IMR-90 (cell line): ENCODE measurements around the gene RRAGD. TPM values are rescaled to one million over a fixed set of nuclear protein-coding genes. Genes with fewer than 3 reads are reported as not detected.

Source experiments
- ATAC-seq: fragments of 200-7000 bp; cut with Tn5 transposase; 2 replicates; pipeline ENCODE4 v1.9.1; 2020; ENCODE audit warnings: low read depth, mild to moderate bottlenecking, moderate library complexity
- BruUV-seq: library from RNA; stranded (reverse); fragments of 400-500 nt; replicated peaks from 2 replicates; lab custom pipeline; 2021; lab: Mats Ljungman, UMichigan
- CTCF ChIA-PET: fragments of 300-600 bp; formaldehyde crosslinking; extraction: SDS; loops from one replicate; lab custom pipeline; 2021; ENCODE audit warnings: antibody characterized with exemption; lab: Yijun Ruan, JAX
- POLR2A ChIA-PET: fragments of 300-600 bp; sonication (Branson Sonifier 250); formaldehyde crosslinking; loops from one replicate; lab custom pipeline; 2022; ENCODE audit warnings: antibody characterized with exemption; ENCODE audit not compliant: unreplicated experiment; lab: Charles Lee
- DNase-seq: peaks from one replicate; pipeline ENCODE4 v3.0.0; 2013
- H2AFZ ChIP-seq: replicated peaks from 2 replicates; pipeline ENCODE3; 2013; ENCODE audit warnings: low read length, mild to moderate bottlenecking; ENCODE audit not compliant: poor library complexity
- H2AK5ac ChIP-seq: 2 replicates; pipeline ENCODE4 v1.6.1; 2013; ENCODE audit warnings: low read depth, low read length, inconsistent platforms
- H2AK9ac ChIP-seq: replicated peaks from 2 replicates; pipeline ENCODE3; 2013; ENCODE audit warnings: mild to moderate bottlenecking, low read depth, low read length, moderate library complexity; ENCODE audit not compliant: poor library complexity
- H2BK120ac ChIP-seq: 2 replicates; pipeline ENCODE4 v1.6.1; 2013; ENCODE audit warnings: low read depth, low read length, inconsistent platforms
- H2BK15ac ChIP-seq: 3 replicates; pipeline ENCODE4 v1.6.1; 2013; ENCODE audit warnings: low read depth, low read length, inconsistent platforms
- H2BK20ac ChIP-seq: 2 replicates; pipeline ENCODE4 v1.6.1; 2013; ENCODE audit warnings: low read depth, mild to moderate bottlenecking, inconsistent platforms, low read length, moderate library complexity
- H2BK5ac ChIP-seq: 2 replicates; pipeline ENCODE4 v1.6.1; 2013; ENCODE audit warnings: mild to moderate bottlenecking, low read depth, low read length, inconsistent platforms; ENCODE audit not compliant: poor library complexity, severe bottlenecking
- H3K14ac ChIP-seq: replicated peaks from 2 replicates; pipeline ENCODE4 v1.6.1; 2013; ENCODE audit warnings: low read depth, low read length, inconsistent platforms
- H3K18ac ChIP-seq: 2 replicates; pipeline ENCODE4 v1.6.1; 2013; ENCODE audit warnings: low read depth, low read length, control low read depth
- H3K23ac ChIP-seq: 2 replicates; pipeline ENCODE4 v1.6.1; 2013; ENCODE audit warnings: low read depth, low read length, inconsistent platforms
- H3K27ac ChIP-seq: 2 replicates; pipeline ENCODE4 v1.5.1; 2013; ENCODE audit warnings: mild to moderate bottlenecking, control low read depth, low read length; ENCODE audit not compliant: insufficient read depth
- H3K27me3 ChIP-seq: 2 replicates; pipeline ENCODE4 v1.6.1; 2013; ENCODE audit warnings: low read length; ENCODE audit not compliant: control insufficient read depth, insufficient read depth
- H3K36me3 ChIP-seq: 2 replicates; pipeline ENCODE4 v1.6.1; 2013; ENCODE audit warnings: low read length, mixed read lengths; ENCODE audit not compliant: control insufficient read depth, insufficient read depth
- H3K4ac ChIP-seq: 2 replicates; pipeline ENCODE4 v1.6.1; 2013; ENCODE audit warnings: low read depth, low read length, inconsistent platforms
- H3K4me1 ChIP-seq: 2 replicates; pipeline ENCODE4 v1.6.1; 2013; ENCODE audit warnings: low read length, mixed read lengths; ENCODE audit not compliant: control insufficient read depth, insufficient read depth
- H3K4me2 ChIP-seq: 2 replicates; pipeline ENCODE4 v1.6.1; 2013; ENCODE audit warnings: low read depth, mild to moderate bottlenecking, control low read depth, low read length, moderate library complexity
- H3K4me3 ChIP-seq: 2 replicates; pipeline ENCODE4 v1.5.1; 2013; ENCODE audit warnings: low read depth, mild to moderate bottlenecking, control low read depth, low read length, moderate library complexity; ENCODE audit not compliant: insufficient read depth
- H3K56ac ChIP-seq: 2 replicates; pipeline ENCODE4 v1.6.1; 2013; ENCODE audit warnings: low read length, inconsistent platforms; ENCODE audit not compliant: insufficient read depth; ENCODE audit errors: extremely low read depth
- H3K79me1 ChIP-seq, 2 experiments: 2 replicates each; pipeline ENCODE4 v1.6.1; 2013; ENCODE audit warnings: low read length in 2 of 2, inconsistent platforms in 1 of 2, low read depth in 1 of 2
- H3K9ac ChIP-seq: 2 replicates; pipeline ENCODE4 v1.6.1; 2013; ENCODE audit warnings: low read depth, low read length, control low read depth
- H3K9me1 ChIP-seq: 2 replicates; pipeline ENCODE4 v1.6.1; 2013; ENCODE audit warnings: low read length, inconsistent platforms; ENCODE audit not compliant: insufficient read depth
- H3K9me3 ChIP-seq: 2 replicates; pipeline ENCODE4 v1.6.1; 2013; ENCODE audit warnings: low read length; ENCODE audit not compliant: control insufficient read depth, insufficient read depth
- H4K20me1 ChIP-seq: 2 replicates; pipeline ENCODE4 v1.6.1; 2013; ENCODE audit warnings: low read length, inconsistent platforms; ENCODE audit not compliant: insufficient read depth
- H4K5ac ChIP-seq: 2 replicates; pipeline ENCODE4 v1.6.1; 2013; ENCODE audit warnings: mild to moderate bottlenecking, low read depth, low read length, control low read depth
- H4K8ac ChIP-seq, 2 experiments: 2 replicates each; pipeline ENCODE4 v1.6.1; 2013; ENCODE audit warnings: low read depth in 2 of 2, low read length in 2 of 2, control low read depth in 1 of 2, inconsistent platforms in 1 of 2
- H4K91ac ChIP-seq: 2 replicates; pipeline ENCODE4 v1.6.1; 2013; ENCODE audit warnings: low read depth, low read length, inconsistent platforms; ENCODE audit not compliant: insufficient read depth
- BHLHE40 ChIP-seq: fragments of 150-350 bp; IDR thresholded peaks from 2 replicates; pipeline ENCODE4 v1.6.1; 2016; ENCODE audit warnings: mild to moderate bottlenecking, low read depth, low read length
- CEBPB ChIP-seq: IDR thresholded peaks from 2 replicates; pipeline ENCODE4 v1.6.1; 2012; ENCODE audit warnings: low read depth, low read length, improper control_type of control experiment
- CHD1 ChIP-seq: IDR thresholded peaks from 2 replicates; pipeline ENCODE4 v1.6.1; 2012; ENCODE audit warnings: low read depth, low read length, improper control_type of control experiment
- CTCF ChIP-seq: conservative IDR thresholded peaks from 2 replicates; pipeline ENCODE4 v1.5.1; 2012; ENCODE audit warnings: mild to moderate bottlenecking, low read depth, low read length, improper control_type of control experiment
- ELK1 ChIP-seq: fragments of 150-350 bp; IDR thresholded peaks from 2 replicates; pipeline ENCODE4 v1.6.1; 2016; ENCODE audit warnings: low read depth, mild to moderate bottlenecking, low read length, moderate library complexity, borderline replicate concordance
- FOS ChIP-seq: fragments of 150-350 bp; IDR thresholded peaks from 2 replicates; pipeline ENCODE4 v1.6.1; 2016; ENCODE audit warnings: low read depth, low read length
- MAFK ChIP-seq: IDR thresholded peaks from 2 replicates; pipeline ENCODE4 v1.6.1; 2012; ENCODE audit warnings: low read depth, low read length, improper control_type of control experiment
- MXI1 ChIP-seq: IDR thresholded peaks from 2 replicates; pipeline ENCODE4 v1.6.1; 2012; ENCODE audit warnings: low read depth, mild to moderate bottlenecking, low read length, moderate library complexity, borderline replicate concordance
- NFE2L2 ChIP-seq: fragments of 150-350 bp; IDR thresholded peaks from 2 replicates; pipeline ENCODE4 v1.6.1; 2016; ENCODE audit warnings: low read depth, mild to moderate bottlenecking, low read length
- POLR2A ChIP-seq: IDR thresholded peaks from 2 replicates; pipeline ENCODE4 v1.6.1; 2012; ENCODE audit warnings: mild to moderate bottlenecking, low read depth, low read length
- RCOR1 ChIP-seq: IDR thresholded peaks from 2 replicates; pipeline ENCODE4 v1.6.1; 2012; ENCODE audit warnings: mild to moderate bottlenecking, low read length, improper control_type of control experiment; ENCODE audit not compliant: insufficient replicate concordance
- RFX5 ChIP-seq: IDR thresholded peaks from 2 replicates; pipeline ENCODE4 v1.8.0; 2012; ENCODE audit warnings: low read depth, mild to moderate bottlenecking, low read length, moderate library complexity
- SMC3 ChIP-seq: fragments of 150-350 bp; IDR thresholded peaks from 2 replicates; pipeline ENCODE4 v1.6.1; 2016; ENCODE audit warnings: low read depth, mild to moderate bottlenecking, antibody characterized with exemption, low read length, moderate library complexity
- USF2 ChIP-seq: fragments of 150-350 bp; IDR thresholded peaks from 2 replicates; pipeline ENCODE4 v1.6.1; 2017; ENCODE audit warnings: mild to moderate bottlenecking, antibody characterized with exemption, low read length, low read depth
- dilution Hi-C: fragments of 300-500 bp; cut with HindIII; formaldehyde crosslinking; loops from one replicate; pipeline ENCODE4 v1.14.3; 2018; ENCODE audit warnings: low sequenced_read_pairs; ENCODE audit not compliant: unreplicated experiment
- in situ Hi-C: fragments of 300-500 bp; cut with MboI; formaldehyde crosslinking; loops from 3 replicates; pipeline ENCODE4 v1.14.3; 2019; ENCODE audit warnings: low sequenced_read_pairs, inconsistent platforms, mixed read lengths
- intact Hi-C: fragments of 100-400 bp; cut with micrococcal nuclease; formaldehyde crosslinking; loops from 2 replicates; pipeline ENCODE4 v1.10.0; 2022
- polyA plus RNA-seq, 3 experiments: library from polyadenylated mRNA; depleted of rRNA; stranded (reverse); fragments of >200 nt; gene quantifications; 2 replicates each; pipeline ENCODE4 v1.2.3, GENCODE V29; 2012; ENCODE audit warnings: low replicate concordance in 1 of 3
- total RNA-seq: library from RNA; depleted of rRNA; stranded (reverse); fragments of >200 nt; gene quantifications from 2 replicates; pipeline ENCODE4 v1.2.3, GENCODE V29; 2012

Gene RRAGD
- total and polyA plus RNA-seq, 2 of the 4 experiments (the other 2 are of a cell fraction) = not detected

- Histone ChIP-seq H2BK20ac (no peak overlapping the region), H3K4me1 (peaks cover 4% of the 10 kb centered on the region; the same call in 1 of the 2 replicates), H3K4ac (no peak overlapping the region), H2BK120ac (no peak overlapping the region), H4K20me1 (peaks cover 9% of the 10 kb centered on the region; the same call in 1 of the 2 replicates), H3K9ac (no peak overlapping the region), H2BK5ac (no peak overlapping the region), H3K9me1 (peaks cover 3% of the 10 kb centered on the region; the same call in 1 of the 2 replicates), H3K18ac (no peak overlapping the region), H4K5ac (no peak overlapping the region), H2BK15ac (no peak overlapping the region), H3K14ac (no peak overlapping the region), H3K27me3 (no peaks in the 10 kb centered on the region), H4K8ac (no peak overlapping the region), H3K36me3 (peaks cover 7% of the 10 kb centered on the region), H2AK9ac (no peak overlapping the region), H3K9me3 (no peaks in the 10 kb centered on the region), H3K56ac (no peak overlapping the region), H2AK5ac (no peak overlapping the region), H3K4me3 (no peak overlapping the region), H3K4me2 (no peak overlapping the region), H2AFZ (no peak overlapping the region), H3K79me1 (no peaks in the 10 kb centered on the region), H4K91ac (no peak overlapping the region), H3K27ac (no peak overlapping the region), H3K23ac (no peak overlapping the region)
- TF ChIP-seq ELK1 (no peak), CHD1 (no peak), RCOR1 (no peak), SMC3 (no peak), POLR2A (no peak), MXI1 (no peak), FOS (no peak), USF2 (no peak), CEBPB (no peak), BHLHE40 (no peak), NFE2L2 (no peak), CTCF (no peak), MAFK (no peak), RFX5 (no peak)
- ChIA-PET CTCF (interaction anchor here (0.6 kb wide), 2 partner anchors 14 to 183 kb away, joined by 3 to 5 read pairs; no protein-coding TSS in a partner anchor), POLR2A (no interaction called here)
- dilution Hi-C loops (no loop called here), intact Hi-C loops (no loop called here), in situ Hi-C loops (no loop called here)
- DNase-seq = no peak
- ATAC-seq = no peak
- BruUV-seq = no TSS peak
Observed at GRCh38 chr6:89317067-89317466, 95.0 kb downstream of the RRAGD start.
